Bronchial epithelial cell (primary cell): ENCODE data around the gene MCC. TPM values are rescaled to one million over a fixed set of nuclear protein-coding genes. Genes with fewer than 3 reads are reported as not detected.

Experiments
- DNase-seq: peaks from one replicate; pipeline ENCODE4 v3.0.0-alpha.2; 2010; ENCODE audit warnings: low read depth
- FAIRE-seq: peaks from 2 replicates; lab custom pipeline; 2011; peaks lifted over from hg19 to GRCh38; lab: Jason Lieb, UNC
- H3K27me3 ChIP-seq: 2 replicates; pipeline ENCODE4 v1.5.1; 2011; ENCODE audit warnings: low read length; ENCODE audit not compliant: control insufficient read depth, insufficient read depth
- H3K36me3 ChIP-seq: 2 replicates; pipeline ENCODE4 v1.5.1; 2011; ENCODE audit warnings: low read length; ENCODE audit not compliant: control insufficient read depth, insufficient read depth
- H3K4me3 ChIP-seq: 2 replicates; pipeline ENCODE4 v1.5.1; 2011; ENCODE audit warnings: mild to moderate bottlenecking, low read depth, low read length, control low read depth
- CTCF ChIP-seq: IDR thresholded peaks from 2 replicates; pipeline ENCODE4 v1.5.1; 2011; ENCODE audit warnings: mild to moderate bottlenecking, moderate library complexity, low read length, control low read depth, inconsistent platforms; ENCODE audit not compliant: insufficient read depth, severe bottlenecking
- total RNA-seq: library from RNA; depleted of rRNA; stranded (reverse); fragments of >200 nt; gene quantifications from 2 replicates; pipeline ENCODE4 v1.2.1, GENCODE V29; 2014

The MCC gene
- total RNA-seq, 1 donor from 2014 or later: 43.2 TPM

- no peak for TF ChIP-seq CTCF
- H3K27me3 ChIP-seq: no peaks in the 10 kb centered on the region
- H3K4me3 ChIP-seq: peak within 1 kb of the TSS; percentile 87
- DNase-seq: peak; percentile 63
- no peaks in the 10 kb centered on the region for H3K36me3 ChIP-seq
- no peak for FAIRE-seq
Observed at GRCh38 chr5:113513384-113514288, 25.4 kb upstream of the MCC start, which contains the start of gene YTHDC2. Gene YTHDC2, plus strand, starts transcription at chr5:113513694. Its CDS starts 202 bp downstream, at chr5:113513896.

DNA sequence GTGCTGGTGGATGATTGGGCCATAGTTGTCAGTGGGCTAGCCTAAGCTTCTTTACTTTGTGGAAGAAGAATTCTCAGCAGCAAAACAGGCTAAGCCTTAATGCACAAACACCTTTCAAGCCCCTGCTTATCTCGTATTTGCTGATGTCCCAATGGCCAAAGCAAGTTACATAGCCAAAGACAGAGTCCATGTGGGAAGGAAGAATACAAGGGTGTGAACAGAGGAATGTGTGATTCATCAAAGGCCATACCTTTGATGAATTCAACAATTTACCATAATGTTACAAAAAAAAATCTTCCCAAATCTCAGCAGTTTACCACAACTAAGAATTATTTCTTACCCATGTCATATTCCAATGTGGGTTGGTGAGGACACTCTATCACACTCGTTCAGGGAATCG is 24.1 kb upstream of the MCC start:
- peak; percentile 48 for DNase-seq
- no peak for TF ChIP-seq CTCF
- FAIRE-seq: no peak
- no peaks in the 10 kb centered on the region for H3K27me3 ChIP-seq
- H3K36me3 ChIP-seq: no peaks in the 10 kb centered on the region
- no peak overlapping the region for H3K4me3 ChIP-seq

DNA sequence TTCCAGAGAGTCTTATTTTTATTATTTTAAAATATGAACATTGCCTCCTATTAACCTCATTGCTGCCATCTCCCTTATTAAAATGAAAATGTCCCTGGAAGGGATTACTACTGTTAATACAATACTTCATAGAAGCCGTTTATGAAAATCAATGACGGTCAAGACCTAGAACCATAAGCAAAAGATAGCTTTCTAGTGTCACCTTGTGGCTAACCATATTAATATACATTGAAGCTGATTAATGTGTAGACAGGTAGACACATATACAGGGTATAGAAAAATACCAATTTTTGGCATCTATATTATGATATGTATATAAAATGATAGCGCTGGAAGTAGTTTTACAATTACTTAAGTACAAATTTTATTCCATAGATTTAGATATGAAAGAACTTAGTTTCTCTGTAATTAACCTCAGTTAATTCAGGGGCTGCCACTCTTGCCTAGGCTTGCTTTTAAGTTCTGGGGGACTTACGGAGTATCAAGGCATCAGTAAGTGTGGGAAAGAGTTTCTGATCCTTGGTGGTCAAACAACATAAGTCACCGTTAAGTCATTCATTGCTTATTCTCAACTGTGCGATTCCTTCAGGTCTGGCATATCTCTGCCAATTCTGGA is 22.7 kb upstream of the MCC start:
- peak; percentile 71 for DNase-seq
- TF ChIP-seq CTCF: peak; percentile 22
- Histone ChIP-seq H3K27me3 (no peaks in the 10 kb centered on the region), H3K36me3 (no peaks in the 10 kb centered on the region), H3K4me3 (no peak overlapping the region)
- FAIRE-seq: no peak

GRCh38 chr5:113508756-113509155 is 20.5 kb upstream of the MCC start:
- FAIRE-seq: no peak
- H3K27me3 ChIP-seq: no peaks in the 10 kb centered on the region
- H3K4me3 ChIP-seq: no peak overlapping the region
- H3K36me3 ChIP-seq: no peaks in the 10 kb centered on the region
- TF ChIP-seq CTCF: no peak
- DNase-seq: peak; percentile 32

- Histone ChIP-seq H3K4me3 (no peak overlapping the region), H3K27me3 (no peaks in the 10 kb centered on the region), H3K36me3 (no peaks in the 10 kb centered on the region)
- DNase-seq: no peak
- no peak for FAIRE-seq
- no peak for TF ChIP-seq CTCF
Observed at GRCh38 chr5:113507601-113508000, 19.3 kb upstream of the MCC start.
